KG1 (cell line): ENCODE data around the gene ALKBH2.

Experiments used
- DNase-seq: peaks from one replicate; lab custom pipeline; 2025; lab: John Stamatoyannopoulos, UW

Gene ALKBH2

DNA sequence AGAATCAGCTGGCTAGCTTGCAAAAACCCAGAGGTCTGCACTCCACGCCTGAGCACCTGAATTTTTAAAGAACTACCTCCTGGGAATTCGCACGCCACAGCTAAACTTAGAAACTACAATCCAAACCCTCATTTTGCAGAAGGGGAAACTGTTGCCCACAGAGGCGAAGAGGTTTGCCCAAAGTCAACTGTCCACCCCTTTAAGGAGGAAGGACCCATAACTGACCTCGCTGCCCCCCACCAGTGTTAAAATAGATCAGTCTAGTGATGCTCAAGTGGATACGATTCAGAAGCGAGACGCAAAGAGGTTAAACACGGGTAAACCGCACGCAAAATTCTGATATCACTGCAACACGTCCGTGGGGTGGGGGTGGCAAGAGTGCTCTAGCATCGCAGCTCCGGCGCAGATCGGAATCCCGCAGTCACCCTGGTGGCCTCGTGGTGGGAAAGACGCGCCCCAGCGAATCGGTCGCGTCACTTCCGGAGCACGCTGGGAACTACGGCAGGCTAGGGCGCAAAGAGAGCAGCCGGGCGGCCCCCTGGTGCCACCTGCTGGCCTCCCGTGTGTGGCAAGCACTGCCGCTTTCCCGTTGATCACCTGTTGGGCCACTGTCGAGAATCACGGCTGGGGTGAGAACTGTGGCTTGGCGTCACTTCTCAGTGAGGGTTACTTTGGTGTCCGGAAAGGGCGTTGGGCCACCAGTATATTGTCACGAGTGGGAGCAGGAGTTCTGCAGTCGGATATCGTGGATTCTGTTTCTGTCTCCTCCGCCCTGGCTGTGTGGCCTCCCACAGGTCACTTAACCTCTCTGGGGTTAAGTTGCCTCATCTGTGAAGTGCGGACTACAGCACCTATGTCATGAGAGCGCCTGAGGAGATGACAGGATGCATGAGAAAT lies at the start of gene ALKBH2:
TSS of gene ALKBH2 (minus strand) at position 451 of the 897 bp plus-strand sequence. CDS start 686 bp downstream, outside the sequence.
- DNase-seq: peak; percentile 88

DNA sequence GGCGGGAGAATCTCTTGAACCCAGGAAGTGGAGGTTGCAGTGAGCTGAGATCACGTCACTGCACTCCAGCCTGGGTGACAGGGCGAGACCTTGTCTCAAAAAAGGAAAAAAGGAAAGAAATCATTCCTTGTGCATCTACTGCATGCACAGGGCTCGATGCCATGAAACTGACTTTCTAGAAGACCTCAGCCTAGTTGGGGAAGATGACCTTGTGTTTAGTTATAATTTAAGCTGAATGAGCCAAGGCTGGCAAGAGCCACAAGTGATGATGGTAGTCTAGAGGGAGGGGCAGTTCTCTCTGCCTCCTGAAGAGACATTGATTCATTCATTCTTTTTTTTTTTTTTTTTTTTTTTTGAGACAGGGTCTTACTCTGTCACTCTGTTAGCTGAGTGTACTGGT lies 47.3 kb upstream of the ALKBH2 start:
- no peak for DNase-seq

DNA sequence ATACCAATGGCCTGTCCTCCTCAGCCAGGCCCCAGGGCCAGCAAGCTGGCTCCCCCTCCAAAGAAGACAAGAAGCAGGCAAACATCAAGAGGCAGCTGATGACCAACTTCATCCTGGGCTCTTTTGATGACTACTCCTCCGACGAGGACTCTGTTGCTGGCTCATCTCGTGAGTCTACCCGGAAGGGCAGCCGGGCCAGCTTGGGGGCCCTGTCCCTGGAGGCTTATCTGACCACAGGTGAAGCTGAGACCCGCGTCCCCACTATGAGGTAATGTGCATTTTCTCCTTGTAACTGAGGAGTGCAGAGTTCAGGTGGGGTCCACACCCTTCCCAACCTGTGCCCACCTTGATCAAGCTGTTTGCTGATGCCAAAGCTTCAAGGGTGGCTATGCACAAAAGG lies 46.5 kb upstream of the ALKBH2 start:
- no peak for DNase-seq

DNA sequence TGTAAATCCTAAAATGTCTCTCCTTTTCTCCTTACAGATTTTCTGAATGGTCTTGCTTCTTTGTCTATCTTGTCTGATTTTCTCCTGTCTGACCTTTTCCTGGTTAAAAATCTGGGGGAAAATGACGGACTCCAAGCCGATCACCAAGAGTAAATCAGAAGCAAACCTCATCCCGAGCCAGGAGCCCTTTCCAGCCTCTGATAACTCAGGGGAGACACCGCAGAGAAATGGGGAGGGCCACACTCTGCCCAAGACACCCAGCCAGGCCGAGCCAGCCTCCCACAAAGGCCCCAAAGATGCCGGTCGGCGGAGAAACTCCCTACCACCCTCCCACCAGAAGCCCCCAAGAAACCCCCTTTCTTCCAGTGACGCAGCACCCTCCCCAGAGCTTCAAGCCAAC lies 46.1 kb upstream of the ALKBH2 start:
- DNase-seq: no peak

DNA sequence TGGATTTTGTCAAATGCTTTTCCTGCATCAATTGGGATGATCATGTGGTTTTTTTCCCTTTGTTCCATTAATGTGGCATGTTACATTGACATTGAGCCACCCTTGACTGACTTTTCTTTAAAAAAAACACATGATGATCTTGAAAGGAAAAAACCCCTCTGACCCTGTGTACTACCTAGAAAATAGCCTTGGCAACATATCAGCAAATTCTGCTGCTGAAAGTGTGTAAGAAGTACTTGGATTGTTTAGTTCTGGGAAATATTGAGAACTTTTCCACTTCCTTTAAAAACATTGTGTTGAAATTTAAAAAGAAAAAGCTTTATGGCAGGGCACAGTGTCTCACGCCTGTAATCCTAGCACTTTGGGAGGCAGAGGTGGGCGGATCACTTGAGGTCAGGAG lies 43.8 kb upstream of the ALKBH2 start:
- no peak for DNase-seq

DNA sequence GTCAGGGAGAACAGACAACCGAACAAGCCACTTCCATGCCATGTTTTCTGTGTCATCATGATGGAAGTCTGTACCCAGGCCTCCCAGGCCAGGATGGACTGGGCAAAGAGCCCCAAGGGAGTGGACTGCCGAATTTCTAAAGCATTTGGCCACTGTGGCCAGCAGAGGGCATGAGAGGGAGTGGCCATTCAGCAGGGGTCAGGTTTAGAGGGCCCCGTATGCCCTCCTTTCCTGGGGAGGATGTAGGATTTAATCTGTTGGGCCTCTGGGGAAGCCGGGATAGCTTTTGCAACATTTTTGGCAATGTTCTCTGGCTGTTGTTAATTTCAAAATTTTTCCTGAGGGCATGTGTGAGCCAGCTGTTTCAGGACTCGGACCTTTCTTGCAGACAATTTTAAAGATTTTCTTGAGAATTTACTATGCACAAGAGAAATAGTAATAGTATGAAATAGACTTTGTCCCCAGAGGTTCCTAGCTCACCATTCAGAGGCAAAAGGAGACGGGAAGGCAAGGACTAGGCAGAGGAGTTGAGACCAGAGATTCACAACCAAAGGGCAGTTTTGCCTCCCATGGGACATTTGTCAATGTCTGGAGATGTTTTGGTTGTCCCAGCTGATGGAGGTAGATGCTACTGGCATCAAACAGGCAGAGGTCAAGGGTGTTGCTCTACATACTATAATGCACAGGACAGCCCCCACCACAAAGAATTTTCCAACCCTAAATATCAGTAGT lies 41.1 kb upstream of the ALKBH2 start:
- no peak for DNase-seq

DNA sequence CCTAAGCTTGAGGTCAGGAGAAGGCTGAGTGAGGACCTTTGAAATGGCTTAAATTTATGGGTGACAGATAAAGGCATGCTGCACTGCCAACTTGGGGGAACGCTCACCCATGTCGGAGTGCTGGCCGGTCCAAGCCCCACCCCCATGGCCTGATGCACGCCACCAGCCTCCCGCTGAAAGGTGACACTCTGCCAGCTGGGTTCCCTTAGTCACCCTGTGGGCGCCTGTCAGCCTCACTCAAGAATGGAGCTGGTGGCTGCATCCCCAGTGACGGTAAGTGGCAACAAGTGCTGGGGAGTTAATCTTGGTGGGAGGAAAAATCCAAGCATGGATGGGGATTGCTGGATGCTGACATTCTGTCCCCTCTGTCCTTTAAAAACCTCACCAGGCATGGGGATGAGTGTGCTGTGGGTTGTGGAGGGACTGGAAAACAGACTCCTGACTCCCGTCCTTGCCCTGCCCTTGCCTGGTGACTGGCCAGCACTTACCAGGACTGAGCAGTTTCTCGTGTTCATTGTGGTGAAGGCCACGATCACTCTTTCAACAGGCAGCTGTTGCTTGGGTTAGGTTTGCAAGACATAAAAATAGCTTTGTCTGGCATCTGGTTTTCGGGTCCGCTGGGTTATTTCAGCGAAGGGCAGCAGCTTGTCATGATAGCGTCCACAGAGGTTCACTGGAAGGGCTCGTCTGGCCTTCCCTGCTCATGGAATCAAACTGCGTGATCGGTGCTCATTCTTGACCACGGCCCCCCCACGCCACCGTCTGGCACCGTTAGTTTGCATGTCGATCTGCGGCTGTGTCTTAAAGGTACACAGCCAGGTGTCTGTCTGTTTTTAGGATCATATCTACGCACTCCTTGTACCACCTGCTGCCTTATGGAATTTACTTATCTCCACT lies 38.1 kb upstream of the ALKBH2 start:
- DNase-seq: no peak

DNA sequence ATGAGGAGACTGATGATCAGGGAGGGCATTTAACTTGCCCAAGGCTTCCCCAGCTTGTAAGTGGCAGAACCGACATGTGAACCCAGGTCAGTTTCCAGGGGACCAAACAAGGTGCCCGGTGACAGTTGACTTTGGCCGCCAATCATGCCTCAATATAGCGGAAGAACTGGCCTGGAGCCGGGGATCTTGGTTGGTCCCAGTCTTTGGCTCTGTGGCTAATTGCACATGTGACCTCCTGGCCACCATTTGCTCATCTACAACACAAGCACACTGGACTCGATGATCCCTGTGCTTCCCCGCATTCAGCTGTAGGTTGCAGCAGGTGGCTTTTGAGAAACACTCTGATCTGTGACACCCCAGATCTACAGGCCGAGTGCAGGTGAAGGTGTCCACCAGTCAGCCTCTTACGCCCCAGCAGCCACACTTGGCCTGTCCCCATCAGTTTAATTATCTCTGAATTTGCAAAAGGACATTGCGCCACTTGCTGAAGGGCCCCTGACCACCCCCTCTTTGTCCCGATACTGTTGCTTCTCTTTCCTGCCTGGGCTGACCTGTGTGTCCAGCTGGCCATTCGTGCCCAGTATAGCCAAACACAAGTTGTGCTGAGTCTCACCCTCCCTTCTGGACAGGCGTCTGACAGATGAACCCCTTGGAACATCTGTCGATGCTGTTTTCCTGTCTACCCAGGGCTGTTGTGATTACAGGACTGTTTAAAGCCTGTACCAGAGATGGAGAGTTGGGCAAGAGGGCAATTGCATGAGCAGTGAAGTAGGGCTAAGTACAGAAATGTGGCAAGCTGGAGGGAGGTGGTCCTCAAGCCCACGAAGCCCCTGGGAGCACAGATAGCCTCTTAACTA lies 37.3 kb upstream of the ALKBH2 start:
- no peak for DNase-seq

DNA sequence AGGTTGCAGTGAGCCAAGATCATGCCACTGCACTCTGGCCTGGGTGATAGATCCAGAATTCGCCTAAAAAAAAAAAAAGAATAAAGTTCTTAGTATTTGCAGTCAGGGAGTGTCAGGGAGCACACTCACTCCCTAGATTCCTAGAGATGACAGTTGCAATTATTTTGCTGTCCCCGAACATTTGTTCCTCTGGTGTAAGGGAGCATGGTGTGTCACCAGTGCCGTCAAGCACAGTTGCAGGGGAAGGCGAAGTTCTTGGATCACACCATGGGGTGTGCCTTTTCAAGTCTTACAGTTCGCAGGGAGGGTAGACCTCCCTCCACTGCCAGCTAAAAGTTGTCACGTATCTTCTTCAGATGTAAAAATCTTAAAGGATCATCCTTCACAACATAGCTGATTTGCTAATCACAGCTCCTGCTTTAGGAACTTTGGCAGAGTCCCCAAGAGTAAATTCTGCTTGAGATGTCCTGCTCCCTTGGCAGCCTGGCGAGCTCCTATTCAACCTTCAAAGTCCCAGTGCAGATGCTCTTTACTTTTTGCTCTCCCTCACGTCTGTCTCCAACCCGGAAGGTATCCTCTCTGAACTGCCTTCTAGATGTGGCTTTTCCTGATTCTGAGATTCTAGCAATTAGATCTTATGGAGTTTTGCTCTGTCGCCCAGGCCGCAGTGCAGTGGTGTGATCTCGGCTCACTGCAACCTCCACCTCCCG lies 34.4 kb upstream of the ALKBH2 start:
- no peak for DNase-seq

DNA sequence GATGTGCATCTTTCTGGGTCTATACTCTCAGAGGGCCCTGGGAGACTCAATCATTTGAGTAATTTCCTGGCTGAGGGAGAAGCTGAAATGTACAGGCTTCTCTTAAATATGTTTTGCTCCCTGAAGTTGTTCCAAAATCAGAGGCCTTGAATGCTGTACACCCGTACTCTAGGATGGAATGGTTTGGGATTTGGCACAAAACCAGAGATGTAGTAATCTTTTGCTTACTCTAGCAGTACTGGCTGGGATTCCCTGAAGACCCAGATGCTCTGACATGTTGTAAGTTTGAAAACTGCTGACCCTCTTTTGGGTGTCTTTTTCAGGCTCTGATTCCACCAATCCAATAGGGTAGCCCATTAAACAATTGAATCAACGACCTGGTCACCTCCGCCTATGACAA lies 33.5 kb upstream of the ALKBH2 start:
- no peak for DNase-seq

DNA sequence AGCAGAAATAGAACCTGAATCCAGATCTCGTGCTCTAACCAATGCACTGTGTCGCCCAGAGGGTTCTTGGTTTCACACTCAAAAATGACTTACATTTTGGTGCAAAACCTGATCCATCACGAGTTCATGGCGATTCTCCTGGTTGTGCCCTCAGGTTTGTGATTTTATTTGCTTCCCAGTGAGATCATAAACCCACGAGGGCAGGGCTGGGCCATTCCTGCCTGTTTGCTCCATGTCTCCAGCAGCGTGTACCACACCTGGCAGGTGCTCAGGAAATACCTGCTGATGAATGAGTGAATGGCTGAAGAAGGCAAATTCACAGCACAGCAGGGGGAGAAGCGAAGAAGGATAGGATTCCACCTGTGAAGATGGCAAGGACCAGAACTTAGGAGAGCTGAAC lies 32.5 kb upstream of the ALKBH2 start:
- DNase-seq: no peak

DNA sequence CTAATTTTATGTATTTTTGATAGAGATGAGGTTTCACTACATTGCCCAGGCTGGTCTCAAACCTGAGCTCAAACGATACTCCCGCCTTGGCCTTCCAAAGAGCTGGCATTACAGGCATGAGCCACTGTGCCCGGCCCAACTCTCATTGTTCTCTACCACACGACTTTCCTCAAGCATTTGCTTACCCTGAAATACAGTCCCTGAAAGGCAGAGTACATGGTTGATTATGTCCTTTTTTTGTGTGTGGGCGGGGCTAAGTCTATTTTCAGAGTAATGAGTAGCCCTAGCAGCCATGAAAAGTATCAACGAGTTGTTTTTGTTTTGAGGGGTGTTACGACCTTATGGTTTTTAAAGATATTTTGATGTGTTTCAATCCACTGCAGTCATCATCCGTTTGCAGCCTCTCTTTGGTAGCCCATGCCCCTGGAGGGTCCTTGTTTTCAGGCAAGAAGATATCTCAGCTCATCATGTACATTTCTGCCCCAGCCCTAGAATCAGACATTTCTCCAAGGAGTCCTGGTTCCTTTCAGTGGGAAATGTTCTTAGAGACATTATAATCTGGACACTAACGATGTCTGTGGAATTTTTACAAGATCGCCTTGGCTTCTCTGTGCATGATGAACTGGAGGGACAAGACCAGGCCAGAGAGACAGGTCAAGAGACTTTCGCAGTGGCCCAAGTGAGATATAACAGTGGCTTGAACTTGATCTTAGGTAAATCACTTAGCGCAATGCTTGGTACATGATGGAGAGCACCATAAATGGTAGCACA lies 31.8 kb upstream of the ALKBH2 start:
- DNase-seq: no peak

DNA sequence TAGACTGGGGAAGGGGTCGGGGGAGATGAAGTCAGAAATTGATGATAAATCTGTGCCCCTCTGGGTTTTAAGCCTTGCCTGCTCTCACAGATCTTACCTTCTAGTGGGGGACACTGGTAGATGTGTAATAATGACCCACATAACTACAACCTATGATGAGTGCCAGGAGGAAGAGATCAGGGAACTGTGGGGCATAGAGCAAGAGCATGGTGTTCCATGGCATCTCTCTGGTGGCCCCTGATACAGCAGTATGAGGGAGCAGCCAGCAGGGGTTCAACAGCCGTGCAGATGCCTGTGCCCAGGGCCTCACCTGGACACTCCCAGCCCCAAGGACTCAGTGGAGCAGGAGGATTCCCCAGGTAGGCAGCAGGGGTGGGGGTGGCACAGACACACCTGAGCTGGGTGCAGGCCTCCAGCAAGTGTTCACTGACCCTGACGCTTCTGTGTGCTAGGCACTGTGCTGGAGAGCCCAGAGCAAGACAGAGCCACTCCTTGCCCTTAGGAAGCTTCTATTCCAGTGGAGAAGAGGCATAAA lies 28.1 kb upstream of the ALKBH2 start:
- DNase-seq: no peak

DNA sequence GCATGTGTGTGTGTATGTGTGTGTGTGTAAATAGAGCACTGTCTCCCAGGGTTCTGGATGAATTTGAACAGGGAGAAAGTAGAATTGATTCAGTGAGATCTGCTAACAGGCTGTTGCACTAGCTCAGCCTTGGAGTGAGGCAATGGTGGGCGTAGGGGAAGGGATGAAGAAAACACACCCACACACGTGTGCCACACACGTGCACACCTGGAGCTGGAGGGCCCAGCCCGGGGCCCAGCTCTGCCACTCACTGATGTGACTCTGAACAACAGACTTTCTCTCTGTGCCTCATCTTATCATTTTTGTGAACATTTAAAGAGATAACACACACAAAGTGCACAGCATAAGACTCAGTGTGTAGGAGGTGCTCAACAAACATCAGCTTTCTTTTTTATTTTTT lies 27.3 kb upstream of the ALKBH2 start:
- DNase-seq: no peak

DNA sequence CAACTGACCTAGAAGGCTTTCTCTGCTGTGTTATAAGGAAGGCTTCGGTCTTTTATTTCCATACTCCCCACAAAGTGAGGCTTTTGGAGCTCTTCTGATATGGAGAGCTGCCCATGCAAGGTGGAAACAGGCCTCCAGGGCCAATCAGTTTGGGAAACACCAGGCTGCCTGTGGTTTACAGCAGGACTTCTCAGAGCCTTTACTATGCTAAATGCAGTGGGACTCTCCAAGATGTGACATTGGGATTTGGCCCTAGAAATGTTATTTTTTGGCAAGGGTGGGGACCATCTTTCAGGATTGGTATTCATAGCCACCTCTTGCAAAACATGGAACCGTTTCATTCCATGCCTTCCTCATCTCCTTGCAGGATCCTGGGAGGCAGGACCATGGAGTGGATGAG lies 26.8 kb upstream of the ALKBH2 start:
- no peak for DNase-seq

DNA sequence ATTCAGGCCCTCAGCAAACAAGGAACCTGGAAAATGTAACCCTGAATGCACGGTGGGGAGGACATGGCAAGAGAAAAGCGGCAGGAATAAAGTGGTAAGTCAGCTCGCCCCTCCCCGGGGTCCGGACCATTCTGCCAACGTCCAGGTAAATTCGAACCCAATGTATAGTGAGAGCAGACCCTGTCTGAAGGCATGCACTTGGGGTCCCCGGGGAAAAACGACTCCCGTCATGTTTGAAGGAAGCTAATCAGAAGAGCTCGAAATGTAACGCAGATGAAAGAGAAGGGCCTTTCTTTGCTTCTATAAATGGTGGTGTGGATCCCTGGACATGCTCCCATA lies 23.3 kb upstream of the ALKBH2 start:
- DNase-seq: no peak

DNA sequence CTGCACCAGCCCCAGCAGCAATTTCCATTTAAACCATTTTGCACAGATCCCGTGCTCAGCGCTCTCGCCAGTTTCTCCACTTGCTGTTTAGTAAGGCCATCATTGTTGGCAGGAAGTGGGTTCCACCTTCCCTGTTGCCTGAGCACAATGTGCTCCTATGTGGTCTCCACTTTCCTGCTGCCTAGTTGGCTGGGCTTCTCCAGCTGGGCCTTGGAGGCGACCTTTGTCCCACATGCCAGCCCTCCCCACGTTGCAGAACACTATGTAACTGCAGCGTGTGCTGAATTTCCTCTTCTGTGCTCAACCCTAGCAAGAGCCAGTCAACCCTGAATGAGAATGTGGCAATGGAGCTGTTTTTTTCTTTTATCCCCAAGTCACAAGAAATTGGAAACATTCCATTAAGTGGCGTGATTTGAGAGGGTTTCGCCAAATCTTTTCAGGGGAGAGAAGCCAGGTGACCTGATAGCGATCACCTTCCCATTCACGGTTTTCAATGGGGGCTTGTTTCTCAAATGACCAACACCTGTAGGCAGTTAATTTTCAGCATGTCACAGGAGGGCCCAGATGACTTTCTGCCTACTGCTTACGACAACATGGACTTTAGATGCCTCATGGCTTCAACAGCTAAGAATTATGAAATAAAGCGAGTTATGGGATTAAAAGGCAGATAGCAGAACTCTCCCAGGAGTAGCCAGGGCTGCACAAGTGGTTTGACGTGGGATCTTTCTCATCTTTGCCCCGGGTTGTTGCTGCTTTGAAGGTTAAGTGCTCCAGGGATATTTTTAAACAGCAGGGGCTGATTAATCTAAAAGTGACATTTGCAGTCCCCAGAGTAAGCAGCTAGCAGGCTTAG lies 22.7 kb upstream of the ALKBH2 start, which contains the start of gene ACACB:
TSS of gene ACACB (plus strand) at position 830 of the 853 bp plus-strand sequence. CDS start 22,819 bp downstream, outside the sequence.
- DNase-seq: no peak

DNA sequence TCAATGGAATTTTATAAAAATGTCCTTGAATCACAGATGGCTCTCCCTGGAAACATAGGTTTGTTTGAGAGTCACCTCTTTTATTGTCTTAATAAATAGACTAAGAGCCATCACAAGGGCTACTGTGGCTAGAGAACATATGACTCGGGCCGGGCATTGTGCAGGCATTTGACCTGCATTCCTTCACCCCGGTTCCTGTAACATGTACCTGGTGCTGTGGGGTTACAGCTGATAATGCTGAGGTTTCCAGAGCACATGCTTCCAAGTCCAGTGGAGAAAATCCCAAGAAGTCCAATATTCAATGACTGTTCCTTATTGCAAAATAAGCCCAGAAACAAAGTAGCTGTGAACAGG lies 22.1 kb upstream of the ALKBH2 start:
- no peak for DNase-seq

DNA sequence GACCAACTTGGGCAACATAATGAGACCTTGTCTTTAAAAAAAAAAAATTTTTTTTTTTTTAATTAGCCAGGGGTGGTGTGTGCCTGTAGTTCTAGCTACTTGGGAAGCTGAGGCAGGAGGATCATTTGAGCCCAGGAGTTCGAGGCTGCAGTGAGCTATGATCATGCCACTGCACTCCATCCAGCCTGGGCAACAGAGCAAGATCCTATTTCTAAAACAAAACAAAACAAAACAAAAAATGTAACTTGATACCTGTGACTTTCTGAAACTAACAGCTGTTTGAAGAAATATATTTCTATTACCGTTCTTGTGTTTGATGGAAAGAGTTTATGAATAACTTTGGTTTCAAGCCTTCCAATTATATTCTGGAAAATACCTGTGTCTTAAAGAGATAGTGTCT lies 21.4 kb upstream of the ALKBH2 start:
- no peak for DNase-seq
